A549 (cell line): ENCODE measurements around the gene TAMM41. TPM values are rescaled to one million over a fixed set of nuclear protein-coding genes. Genes with fewer than 3 reads are reported as not detected.

Source experiments
- ATAC-seq, 2 experiments: fragments of 200-7000 bp in 1 of 2; fragments of >200 bp in 1 of 2; cut with Nextera tagmentation in 1 of 2; cut with Tn5 transposase in 1 of 2; 3 replicates each; pipeline versions ENCODE4 v1.8.0 to v1.9.1; 2018 to 2020; ENCODE audit warnings: mild to moderate bottlenecking in 1 of 2, moderate library complexity in 1 of 2
- CTCF ChIA-PET: fragments of 300-600 bp; sonication (Branson Sonifier 250); formaldehyde crosslinking; extraction: SDS; loops from one replicate; lab custom pipeline; 2021; ENCODE audit warnings: antibody characterized with exemption, inconsistent platforms; lab: Yijun Ruan, JAX
- POLR2A ChIA-PET: fragments of 350-600 bp; formaldehyde crosslinking; extraction: SDS; loops from one replicate; lab custom pipeline; 2021; ENCODE audit warnings: antibody characterized with exemption, inconsistent platforms; lab: Yijun Ruan, JAX
- DNase-seq, 2 experiments: peaks; one replicate each; pipeline versions ENCODE4 v3.0.0 to v3.0.0-alpha.2; 2011 to 2016; ENCODE audit warnings: low read depth in 1 of 2, low spot score in 1 of 2
- FAIRE-seq: peaks from 2 replicates; lab custom pipeline; 2011; peaks lifted over from hg19 to GRCh38; lab: Jason Lieb, UNC
- H3K27ac ChIP-seq, 2 experiments: fragments of >200 bp; sonication (Bioruptor Twin); formaldehyde crosslinking; 3 replicates each; pipeline ENCODE4 v1.5.1; 2016 to 2017
- H3K4me1 ChIP-seq: fragments of >200 bp; sonication (Bioruptor Twin); formaldehyde crosslinking; 3 replicates; pipeline ENCODE4 v1.6.1; 2016
- H3K4me2 ChIP-seq: fragments of >200 bp; sonication (Bioruptor Twin); formaldehyde crosslinking; 3 replicates; pipeline ENCODE4 v1.6.1; 2016
- H3K4me3 ChIP-seq: fragments of >200 bp; sonication (Bioruptor Twin); formaldehyde crosslinking; 3 replicates; pipeline ENCODE4 v1.5.1; 2016
- H3K9me3 ChIP-seq: fragments of >200 bp; sonication (Bioruptor Twin); formaldehyde crosslinking; 3 replicates; pipeline ENCODE4 v1.6.1; 2016
- BHLHE40 ChIP-seq: IDR thresholded peaks from 2 replicates; pipeline ENCODE4 v1.6.1; 2012; ENCODE audit warnings: low read depth, low read length, inconsistent platforms
- CHD2 ChIP-seq: fragments of 150-350 bp; IDR thresholded peaks from 2 replicates; pipeline ENCODE4 v1.6.1; 2014; ENCODE audit warnings: low read length; ENCODE audit not compliant: partially characterized antibody
- EHMT2 ChIP-seq: fragments of 200-600 bp; sonication (generic); IDR thresholded peaks from 2 replicates; pipeline ENCODE4 v1.6.1; 2016; ENCODE audit warnings: antibody characterized with exemption, low read depth, mild to moderate bottlenecking, moderate library complexity
- ELK1 ChIP-seq: fragments of 150-350 bp; IDR thresholded peaks from 2 replicates; pipeline ENCODE4 v1.6.1; 2014; ENCODE audit warnings: low read depth, mild to moderate bottlenecking, low read length
- EP300 ChIP-seq, 2 experiments: fragments of >200 bp; sonication (Bioruptor Twin); formaldehyde crosslinking; IDR thresholded peaks; 2 replicates in 1 of 2; 3 replicates in 1 of 2; pipeline ENCODE4 v1.6.1; 2016 to 2017
- ESRRA ChIP-seq: fragments of 150-350 bp; IDR thresholded peaks from 2 replicates; pipeline ENCODE4 v1.6.1; 2014; ENCODE audit warnings: mild to moderate bottlenecking, low read length, borderline replicate concordance
- FOSL2 ChIP-seq, 2 experiments: fragments of 450-650 bp in 1 of 2; fragments of >200 bp in 1 of 2; sonication (Bioruptor Twin) in 1 of 2; formaldehyde crosslinking; IDR thresholded peaks; 2 replicates each; pipeline versions ENCODE4 v1.5.0 to v1.6.1; 2016 to 2020; ENCODE audit warnings: mild to moderate bottlenecking in 1 of 2, moderate library complexity in 1 of 2
- GATA3 ChIP-seq: IDR thresholded peaks from 2 replicates; pipeline ENCODE4 v1.6.1; 2012; ENCODE audit warnings: borderline replicate concordance
- HDAC2 ChIP-seq: fragments of 200-600 bp; sonication (generic); IDR thresholded peaks from 2 replicates; pipeline ENCODE4 v1.6.1; 2016
- HOXB5 ChIP-seq: fragments of 250-450 bp; sonication (Bioruptor Pico); IDR thresholded peaks from 2 replicates; pipeline ENCODE4 v1.5.0; 2020; ENCODE audit warnings: mild to moderate bottlenecking, moderate library complexity
- JUNB ChIP-seq: fragments of >200 bp; sonication (Bioruptor Twin); formaldehyde crosslinking; IDR thresholded peaks from 2 replicates; pipeline ENCODE4 v1.6.1; 2016
- KDM5A ChIP-seq: fragments of 200-600 bp; sonication (generic); IDR thresholded peaks from 2 replicates; pipeline ENCODE4 v1.6.1; 2016; ENCODE audit warnings: antibody characterized with exemption, mild to moderate bottlenecking
- MAX ChIP-seq: IDR thresholded peaks from 2 replicates; pipeline ENCODE4 v1.6.1; 2012
- MAZ ChIP-seq: fragments of 150-350 bp; IDR thresholded peaks from 2 replicates; pipeline ENCODE4 v1.6.1; 2014; ENCODE audit warnings: antibody characterized with exemption, low read depth, low read length, borderline replicate concordance
- NR3C1 ChIP-seq: fragments of >200 bp; sonication (Bioruptor Twin); formaldehyde crosslinking; IDR thresholded peaks from 3 replicates; pipeline ENCODE4 v1.6.1; 2017
- PBX3 ChIP-seq: IDR thresholded peaks from 2 replicates; pipeline ENCODE4 v1.6.1; 2012
- POLR2A ChIP-seq: IDR thresholded peaks from 2 replicates; pipeline ENCODE4 v1.6.1; 2012; ENCODE audit warnings: mild to moderate bottlenecking, low read length
- POLR2AphosphoS2 ChIP-seq: conservative IDR thresholded peaks from 2 replicates; pipeline ENCODE4 v1.6.1; 2012; ENCODE audit warnings: low read length, improper control_type of control experiment, inconsistent platforms
- RCOR1 ChIP-seq: fragments of 150-350 bp; IDR thresholded peaks from 2 replicates; pipeline ENCODE4 v1.6.1; 2014; ENCODE audit warnings: antibody characterized with exemption, low read length, low read depth
- REST ChIP-seq: fragments of 200-600 bp; sonication (generic); IDR thresholded peaks from 2 replicates; pipeline ENCODE4 v1.6.1; 2016; ENCODE audit warnings: antibody characterized with exemption, mild to moderate bottlenecking, moderate library complexity
- RFX5 ChIP-seq: fragments of 450-650 bp; IDR thresholded peaks from 2 replicates; pipeline ENCODE4 v1.7.1; 2014; ENCODE audit warnings: antibody characterized with exemption, mild to moderate bottlenecking, moderate library complexity
- SMC3 ChIP-seq: fragments of >200 bp; sonication (Bioruptor Twin); formaldehyde crosslinking; IDR thresholded peaks from 3 replicates; pipeline ENCODE4 v1.6.1; 2018; ENCODE audit warnings: inconsistent platforms
- TP53 ChIP-seq: fragments of 250-450 bp; sonication (Bioruptor Pico); IDR thresholded peaks from 2 replicates; pipeline ENCODE4 v1.5.0; 2021; ENCODE audit warnings: mild to moderate bottlenecking, moderate library complexity
- USF2 ChIP-seq: fragments of 450-650 bp; IDR thresholded peaks from 2 replicates; pipeline ENCODE4 v1.6.1; 2014; ENCODE audit warnings: antibody characterized with exemption
- ZC3H11A ChIP-seq: fragments of 450-650 bp; IDR thresholded peaks from 2 replicates; pipeline ENCODE4 v1.6.1; 2014; ENCODE audit warnings: antibody characterized with exemption, mild to moderate bottlenecking
- ZNF302 ChIP-seq: fragments of 250-450 bp; sonication (Bioruptor Pico); IDR thresholded peaks from 2 replicates; pipeline ENCODE4 v1.9.0; 2021; ENCODE audit warnings: inconsistent platforms, mild to moderate bottlenecking, moderate library complexity
- WGBS: methylation state at CpG from one replicate; pipeline ENCODE4 v1.1.6; 2017; ENCODE audit errors: missing lambda C conversion rate; 5-methylcytosine and 5-hydroxymethylcytosine counted together
- polyA plus RNA-seq, 4 experiments: library from polyadenylated mRNA; depleted of rRNA in 3 of 4; stranded (reverse); fragments of >200 nt; fragmentation: RNase III in 1 of 4; extraction: RNeasy Plus Mini Kit Qiagen cat#74134 plus additional on column Dnase treatment in 1 of 4; gene quantifications; 2 replicates in 3 of 4; 3 replicates in 1 of 4; pipeline ENCODE4 v1.2.3, GENCODE V29; 2011 to 2017

TAMM41 gene
- polyA plus RNA-seq, 2 of the 4 experiments (the other 2 are of a cell fraction) = 16.1 to 17.5 TPM

DNA sequence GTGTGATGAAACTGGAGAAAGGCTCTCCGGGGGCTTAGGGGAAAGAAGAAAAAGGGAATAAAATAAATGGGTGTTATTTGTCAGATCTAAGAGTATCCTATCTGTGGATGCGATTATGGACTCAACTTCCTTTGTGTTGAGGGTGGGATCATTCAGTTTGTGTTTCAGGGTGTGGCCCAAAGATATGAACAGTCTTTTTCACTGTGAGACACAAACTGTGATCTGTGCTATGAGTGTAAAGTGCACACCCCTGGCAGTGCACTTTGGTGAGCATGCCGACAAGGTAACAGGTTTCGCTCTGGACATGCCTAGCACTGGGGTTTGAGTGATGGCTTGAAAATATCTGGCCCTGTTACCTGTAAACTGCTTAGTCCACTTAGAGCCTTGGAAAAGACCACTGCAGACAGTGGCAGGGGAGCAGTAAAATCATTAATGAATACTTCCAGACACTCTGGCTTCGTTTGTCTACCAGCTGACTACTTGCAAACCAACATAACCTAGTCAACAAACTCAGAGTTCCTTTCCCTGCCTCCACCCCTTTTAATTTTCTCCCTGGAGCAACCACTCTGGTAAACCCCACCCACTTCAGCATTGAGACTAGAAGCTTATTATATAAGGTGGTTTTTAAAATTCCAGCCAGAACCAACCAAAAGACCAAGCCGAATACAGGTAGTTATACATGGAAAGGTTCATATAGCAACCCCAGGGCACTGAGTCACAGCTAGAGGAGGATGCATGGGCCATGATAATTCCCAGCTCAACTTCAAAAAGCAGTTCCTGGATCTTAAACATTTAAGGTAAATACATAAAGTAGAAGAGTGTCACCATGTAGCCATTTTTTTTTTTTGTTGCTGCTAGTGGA, 55.1 kb downstream of the TAMM41 start:
- FAIRE-seq (no peak), ATAC-seq (no peak), DNase-seq (no peak)
- H3K9me3 ChIP-seq = no peaks in the 10 kb centered on the region
- H3K27ac ChIP-seq = no peak overlapping the region
- 80% methylated on average over 6 of the region's 6 CpGs for WGBS
- CTCF ChIA-PET = interaction anchor here (0.6 to 0.9 kb wide), 4 partner anchors 13 to 255 kb away, joined by 3 read pairs; no protein-coding TSS in a partner anchor
- POLR2A ChIA-PET = no interaction called here
- H3K4me3 ChIP-seq = no peak overlapping the region
- H3K4me1 ChIP-seq = no peaks in the 10 kb centered on the region
- TF ChIP-seq RFX5 = no peak
- no peak for TF ChIP-seq ZNF302
- no peak for TF ChIP-seq BHLHE40
- no peak for TF ChIP-seq POLR2A
- TF ChIP-seq EP300 (IDR thresholded peaks at IDR 0.05) = no peak
- TF ChIP-seq RCOR1 = no peak
- TF ChIP-seq POLR2AphosphoS2 = no peak
- TF ChIP-seq PBX3 = no peak
- TF ChIP-seq NR3C1 = no peak
- no peak for TF ChIP-seq HDAC2
- TF ChIP-seq ESRRA = no peak
- no peak for TF ChIP-seq REST
- TF ChIP-seq MAX = no peak
- no peak for TF ChIP-seq CHD2
- no peak for TF ChIP-seq USF2
- no peak for TF ChIP-seq EHMT2
- TF ChIP-seq KDM5A = no peak
- TF ChIP-seq TP53 (CRISPR knock-in tag) = no peak
- TF ChIP-seq JUNB = no peak
- TF ChIP-seq ELK1 = no peak
- H3K4me2 ChIP-seq = no peak overlapping the region

- WGBS = 100% methylated on average over 1 of the region's 1 CpG
- Histone ChIP-seq H3K9me3 (no peaks in the 10 kb centered on the region), H3K27ac (no peak overlapping the region), H3K4me1 (no peaks in the 10 kb centered on the region), H3K4me2 (no peak overlapping the region), H3K4me3 (no peak overlapping the region)
- ChIA-PET CTCF (interaction anchor here (0.8 to 1.0 kb wide), 3 partner anchors 11 to 410 kb away, joined by 3 to 4 read pairs (median 3); no protein-coding TSS in a partner anchor), POLR2A (no interaction called here)
- ATAC-seq = no peak
- FAIRE-seq = no peak
- no peak for DNase-seq
- TF ChIP-seq RCOR1 (no peak), EP300 (IDR thresholded peaks at IDR 0.05) (no peak), KDM5A (no peak), RFX5 (no peak), GATA3 (no peak), BHLHE40 (no peak), EHMT2 (no peak), NR3C1 (no peak), MAZ (no peak), FOSL2 (IDR thresholded peaks at IDR 0.05) (no peak), FOSL2 (CRISPR knock-in tag; IDR thresholded peaks at IDR 0.05) (no peak), MAX (no peak), ZC3H11A (no peak), SMC3 (no peak), HOXB5 (no peak)
These were observed 57.3 kb downstream of the TAMM41 start for GRCh38 chr3:11789412-11789811.
